GM19452 (cell line): ENCODE results near the gene CRACDL.
"Not testable (repeated sequence)": the region's sequence is repeated elsewhere in the genome, so short reads cannot be mapped to it uniquely, and the experiment has no call there.

Experiments
- ATAC-seq: cut with Tn5 transposase; IDR thresholded peaks from one replicate; pipeline ENCODE4 v1.9.1; 2021; ENCODE audit not compliant: unreplicated experiment

The CRACDL gene

GRCh38 chr2:98886066-98886554 lies 49.9 kb downstream of the CRACDL start:
- ATAC-seq, result no peak

- no peak for ATAC-seq
Observed at GRCh38 chr2:98884658-98885057, 51.4 kb downstream of the CRACDL start.

- no peak for ATAC-seq
Observed at GRCh38 chr2:98883780-98884211, 52.2 kb downstream of the CRACDL start.

GRCh38 chr2:98882971-98883779 lies 52.9 kb downstream of the CRACDL start:
- ATAC-seq, result no peak

GRCh38 chr2:98882368-98882767 lies 53.7 kb downstream of the CRACDL start:
- ATAC-seq, result no peak

GRCh38 chr2:98881153-98881650 lies 54.8 kb downstream of the CRACDL start:
- ATAC-seq, result no peak

GRCh38 chr2:98880266-98881152 lies 55.5 kb downstream of the CRACDL start:
- no peak for ATAC-seq

GRCh38 chr2:98877658-98878057 lies 58.4 kb downstream of the CRACDL start:
- not testable (repeated sequence) for ATAC-seq

GRCh38 chr2:98876741-98877140 lies 59.3 kb downstream of the CRACDL start:
- ATAC-seq, result no peak

GRCh38 chr2:98875746-98876145 lies 60.3 kb downstream of the CRACDL start:
- no peak for ATAC-seq

- no peak for ATAC-seq
Observed at GRCh38 chr2:98875081-98875728, 60.8 kb downstream of the CRACDL start.

GRCh38 chr2:98874186-98874689 lies 61.8 kb downstream of the CRACDL start:
- no peak for ATAC-seq

GRCh38 chr2:98872526-98872925 lies 63.5 kb downstream of the CRACDL start:
- ATAC-seq, result no peak

GRCh38 chr2:98871506-98871905 lies 64.5 kb downstream of the CRACDL start:
- ATAC-seq, result no peak

- no peak for ATAC-seq
Observed at GRCh38 chr2:98870516-98871158, 65.4 kb downstream of the CRACDL start.

- no peak for ATAC-seq
Observed at GRCh38 chr2:98869870-98870269, 66.2 kb downstream of the CRACDL start.

GRCh38 chr2:98869272-98869641 lies 66.8 kb downstream of the CRACDL start:
- no peak for ATAC-seq

GRCh38 chr2:98868548-98869271 lies 67.3 kb downstream of the CRACDL start:
- no peak for ATAC-seq

- ATAC-seq, result no peak
Observed at GRCh38 chr2:98867539-98868309, 68.3 kb downstream of the CRACDL start.
